HG03571 (cell line): ENCODE results near the gene CDC45.

ENCODE experiments used
- ATAC-seq: cut with Tn5 transposase; IDR thresholded peaks from one replicate; pipeline ENCODE4 v1.9.1; 2021; ENCODE audit not compliant: unreplicated experiment

The CDC45 gene

DNA sequence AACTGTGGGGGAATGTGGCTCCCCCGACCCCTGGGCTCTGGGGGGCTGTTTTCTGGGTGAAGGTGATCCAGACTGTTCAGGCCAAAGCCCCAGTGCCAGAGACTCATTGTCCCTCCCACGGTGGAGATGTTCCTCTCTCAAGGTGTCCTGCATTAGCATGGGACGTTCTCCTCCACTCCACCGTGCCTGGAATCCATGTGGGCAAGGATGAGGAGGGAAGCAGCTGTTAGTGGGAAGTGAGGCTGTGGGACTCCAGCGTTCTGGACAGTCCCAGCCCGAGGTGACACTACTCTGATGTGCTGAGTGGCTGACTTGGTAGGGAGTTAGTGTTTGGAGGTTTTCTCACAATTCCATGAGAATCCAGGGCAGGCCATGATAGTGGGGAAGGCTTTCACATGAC lies 75.9 kb downstream of the CDC45 start:
- no peak for ATAC-seq

GRCh38 chr22:19556963-19557545 lies 77.3 kb downstream of the CDC45 start:
- ATAC-seq = no peak

- no peak for ATAC-seq
Measured at GRCh38 chr22:19559324-19559811, 79.6 kb downstream of the CDC45 start.

- ATAC-seq = no peak
Measured at GRCh38 chr22:19559956-19560355, 80.2 kb downstream of the CDC45 start.

DNA sequence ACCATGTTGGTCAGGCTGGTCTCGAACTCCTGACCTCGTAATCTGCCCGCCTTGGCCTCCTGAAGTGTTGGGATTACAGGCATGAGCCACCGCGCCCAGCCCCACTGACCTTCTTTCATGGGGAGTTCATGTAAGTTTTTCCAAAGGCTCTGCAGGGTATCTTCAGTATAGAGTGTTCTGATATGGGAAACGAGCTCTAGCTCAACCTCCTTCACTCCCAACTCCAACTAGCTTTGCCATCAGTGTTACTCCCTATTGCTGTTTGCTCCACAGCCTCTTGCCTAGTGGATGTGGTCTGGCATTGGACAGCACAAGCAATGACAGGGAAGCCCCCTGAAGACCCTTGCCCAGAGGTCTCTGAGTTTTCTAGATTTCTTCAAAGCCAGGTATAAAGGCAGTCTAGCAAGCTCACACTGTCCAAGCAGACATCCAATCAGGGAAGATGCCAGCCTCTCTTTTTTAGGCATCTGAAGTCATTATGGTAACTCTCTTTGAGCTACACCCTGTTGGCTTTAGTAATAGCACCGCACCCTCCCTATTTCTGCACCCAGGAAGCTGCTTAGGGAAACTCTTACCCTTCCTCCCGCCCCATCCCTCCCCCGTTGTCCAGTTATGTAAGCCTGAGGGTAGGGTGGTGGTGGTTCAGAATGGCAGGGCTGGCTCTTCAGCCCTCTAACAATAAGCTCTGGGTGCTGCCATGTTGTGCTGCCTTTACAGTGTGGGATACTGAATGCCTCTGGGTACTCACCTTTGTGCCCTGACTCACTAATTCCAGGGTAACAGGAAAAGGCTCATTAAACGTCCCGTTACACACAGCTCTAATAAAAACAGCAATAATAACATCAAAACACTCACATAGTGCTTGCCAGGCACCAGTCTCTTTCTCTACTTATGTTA lies 85.9 kb downstream of the CDC45 start:
- ATAC-seq = no peak

DNA sequence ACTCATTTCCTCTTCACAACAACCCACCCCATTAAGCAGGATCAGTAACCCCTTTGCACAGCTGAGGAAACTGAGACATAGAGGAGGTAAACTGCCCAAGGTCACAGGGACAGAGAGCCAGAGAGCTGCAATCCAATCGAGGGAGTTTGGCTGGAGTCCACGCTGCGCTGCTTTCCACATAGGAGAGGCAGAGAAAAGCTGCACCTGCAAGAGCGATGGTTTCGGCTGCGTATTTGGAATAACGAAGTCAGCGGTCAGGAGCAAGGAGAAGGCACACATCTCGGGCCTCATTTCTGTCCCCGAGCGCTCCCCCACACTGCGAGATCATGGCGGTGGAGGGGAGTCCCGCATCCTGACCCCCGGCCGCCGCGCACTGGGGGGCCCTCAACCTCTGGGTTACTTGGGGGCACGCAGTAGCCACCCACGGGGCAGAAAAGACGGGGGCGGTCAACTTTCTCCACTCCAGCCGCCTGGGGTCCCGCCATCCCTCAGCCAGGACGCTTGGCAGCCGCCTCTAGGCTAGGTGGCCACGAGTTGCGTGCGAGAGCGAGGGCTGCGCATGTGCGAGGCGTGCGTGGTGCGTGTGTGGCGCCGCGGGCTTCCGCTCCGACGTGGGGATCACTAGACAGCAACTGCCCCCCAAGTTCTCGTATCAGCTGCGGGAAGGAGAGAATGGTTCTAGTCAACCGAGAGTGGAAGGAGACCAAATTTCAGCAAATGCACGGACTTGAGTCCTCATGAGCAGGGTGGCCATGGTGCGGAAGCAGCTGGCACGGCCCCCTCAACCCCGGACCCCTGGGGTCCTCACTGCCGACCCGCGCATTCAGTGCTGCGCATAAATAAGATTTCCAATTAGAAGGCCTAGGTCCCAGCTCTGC lies 86.8 kb downstream of the CDC45 start:
- no peak for ATAC-seq

DNA sequence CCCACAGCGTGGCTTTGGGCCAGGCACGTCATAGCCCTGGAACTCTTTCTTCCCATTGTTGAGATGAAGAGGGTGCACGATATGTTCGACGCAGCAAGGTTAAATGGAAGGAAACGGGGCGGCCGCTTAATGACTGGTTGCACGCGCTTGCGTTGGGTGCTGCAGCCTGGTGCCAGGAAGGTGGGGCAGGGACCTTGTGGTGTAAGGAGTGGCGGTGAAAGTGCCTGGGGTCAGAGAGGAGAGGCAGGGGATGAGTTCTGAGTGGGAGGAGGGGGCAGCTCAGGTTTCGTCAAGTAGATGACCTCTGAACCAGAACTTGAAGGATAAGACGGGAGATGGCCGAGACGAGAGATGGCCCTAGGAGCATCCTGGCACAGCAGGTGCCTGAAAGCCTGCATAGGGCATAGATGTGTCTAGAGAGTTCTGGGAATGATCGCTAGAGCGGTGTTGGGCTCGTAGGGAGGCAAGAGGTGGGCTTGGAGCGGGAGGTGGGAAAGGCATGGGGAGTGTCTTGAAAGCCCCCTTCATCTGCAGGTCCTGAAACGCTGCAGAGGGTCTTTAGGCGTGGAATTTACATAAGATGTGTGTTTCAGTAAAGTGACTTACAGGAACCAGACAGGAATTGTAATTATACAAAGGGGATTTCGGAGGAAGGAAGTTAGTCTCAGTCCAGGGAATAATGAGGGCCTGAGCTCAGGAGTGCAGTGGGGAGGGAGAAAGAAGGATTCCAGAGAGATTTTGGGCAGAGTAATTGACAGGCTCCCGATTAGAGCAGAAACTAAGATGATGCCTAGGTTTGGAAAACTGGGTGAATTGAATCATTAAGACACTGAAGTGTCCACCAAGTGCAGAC lies 87.7 kb downstream of the CDC45 start:
- ATAC-seq = no peak

GRCh38 chr22:19568337-19569275 lies 88.9 kb downstream of the CDC45 start:
- no peak for ATAC-seq

DNA sequence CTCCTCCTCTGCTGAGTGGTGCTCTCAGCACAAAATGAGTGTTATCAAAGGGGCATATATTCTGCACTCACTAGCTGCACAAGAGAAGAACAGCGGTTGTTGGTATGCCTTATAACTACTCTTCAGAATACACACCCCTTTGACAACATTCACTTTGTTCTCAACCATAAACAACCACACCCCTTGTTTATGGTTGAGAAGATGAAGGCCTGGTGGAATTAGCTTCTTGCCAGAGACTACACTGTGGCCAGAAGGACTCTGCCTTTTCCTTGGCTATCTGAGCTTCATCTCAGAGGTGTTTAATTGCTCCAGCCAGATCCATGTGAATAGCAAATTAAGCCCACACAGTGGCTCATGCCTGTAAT lies 89.5 kb downstream of the CDC45 start:
- no peak for ATAC-seq

- no peak for ATAC-seq
Measured at GRCh38 chr22:19569976-19570375, 90.3 kb downstream of the CDC45 start.
